IMR-90 (cell line): ENCODE results near the gene TMBIM1. TPM values are rescaled to one million over a fixed set of nuclear protein-coding genes. Genes with fewer than 3 reads are reported as not detected.

Experiments
- ATAC-seq: fragments of 200-7000 bp; cut with Tn5 transposase; 2 replicates; pipeline ENCODE4 v1.9.1; 2020; ENCODE audit warnings: low read depth, mild to moderate bottlenecking, moderate library complexity
- BruUV-seq: library from RNA; stranded (reverse); fragments of 400-500 nt; replicated peaks from 2 replicates; lab custom pipeline; 2021; lab: Mats Ljungman, UMichigan
- CTCF ChIA-PET: fragments of 300-600 bp; formaldehyde crosslinking; extraction: SDS; loops from one replicate; lab custom pipeline; 2021; ENCODE audit warnings: antibody characterized with exemption; lab: Yijun Ruan, JAX
- POLR2A ChIA-PET: fragments of 300-600 bp; sonication (Branson Sonifier 250); formaldehyde crosslinking; loops from one replicate; lab custom pipeline; 2022; ENCODE audit warnings: antibody characterized with exemption; ENCODE audit not compliant: unreplicated experiment; lab: Charles Lee
- DNase-seq: peaks from one replicate; pipeline ENCODE4 v3.0.0; 2013
- H2AFZ ChIP-seq: replicated peaks from 2 replicates; pipeline ENCODE3; 2013; ENCODE audit warnings: low read length, mild to moderate bottlenecking; ENCODE audit not compliant: poor library complexity
- H2AK5ac ChIP-seq: 2 replicates; pipeline ENCODE4 v1.6.1; 2013; ENCODE audit warnings: low read depth, low read length, inconsistent platforms
- H2AK9ac ChIP-seq: replicated peaks from 2 replicates; pipeline ENCODE3; 2013; ENCODE audit warnings: mild to moderate bottlenecking, low read depth, low read length, moderate library complexity; ENCODE audit not compliant: poor library complexity
- H2BK120ac ChIP-seq: 2 replicates; pipeline ENCODE4 v1.6.1; 2013; ENCODE audit warnings: low read depth, low read length, inconsistent platforms
- H2BK15ac ChIP-seq: 3 replicates; pipeline ENCODE4 v1.6.1; 2013; ENCODE audit warnings: low read depth, low read length, inconsistent platforms
- H2BK20ac ChIP-seq: 2 replicates; pipeline ENCODE4 v1.6.1; 2013; ENCODE audit warnings: low read depth, mild to moderate bottlenecking, inconsistent platforms, low read length, moderate library complexity
- H2BK5ac ChIP-seq: 2 replicates; pipeline ENCODE4 v1.6.1; 2013; ENCODE audit warnings: mild to moderate bottlenecking, low read depth, low read length, inconsistent platforms; ENCODE audit not compliant: poor library complexity, severe bottlenecking
- H3K14ac ChIP-seq: replicated peaks from 2 replicates; pipeline ENCODE4 v1.6.1; 2013; ENCODE audit warnings: low read depth, low read length, inconsistent platforms
- H3K18ac ChIP-seq: 2 replicates; pipeline ENCODE4 v1.6.1; 2013; ENCODE audit warnings: low read depth, low read length, control low read depth
- H3K23ac ChIP-seq: 2 replicates; pipeline ENCODE4 v1.6.1; 2013; ENCODE audit warnings: low read depth, low read length, inconsistent platforms
- H3K27ac ChIP-seq: 2 replicates; pipeline ENCODE4 v1.5.1; 2013; ENCODE audit warnings: mild to moderate bottlenecking, control low read depth, low read length; ENCODE audit not compliant: insufficient read depth
- H3K27me3 ChIP-seq: 2 replicates; pipeline ENCODE4 v1.6.1; 2013; ENCODE audit warnings: low read length; ENCODE audit not compliant: control insufficient read depth, insufficient read depth
- H3K36me3 ChIP-seq: 2 replicates; pipeline ENCODE4 v1.6.1; 2013; ENCODE audit warnings: low read length, mixed read lengths; ENCODE audit not compliant: control insufficient read depth, insufficient read depth
- H3K4ac ChIP-seq: 2 replicates; pipeline ENCODE4 v1.6.1; 2013; ENCODE audit warnings: low read depth, low read length, inconsistent platforms
- H3K4me1 ChIP-seq: 2 replicates; pipeline ENCODE4 v1.6.1; 2013; ENCODE audit warnings: low read length, mixed read lengths; ENCODE audit not compliant: control insufficient read depth, insufficient read depth
- H3K4me2 ChIP-seq: 2 replicates; pipeline ENCODE4 v1.6.1; 2013; ENCODE audit warnings: low read depth, mild to moderate bottlenecking, control low read depth, low read length, moderate library complexity
- H3K4me3 ChIP-seq: 2 replicates; pipeline ENCODE4 v1.5.1; 2013; ENCODE audit warnings: low read depth, mild to moderate bottlenecking, control low read depth, low read length, moderate library complexity; ENCODE audit not compliant: insufficient read depth
- H3K56ac ChIP-seq: 2 replicates; pipeline ENCODE4 v1.6.1; 2013; ENCODE audit warnings: low read length, inconsistent platforms; ENCODE audit not compliant: insufficient read depth; ENCODE audit errors: extremely low read depth
- H3K79me1 ChIP-seq, 2 experiments: 2 replicates each; pipeline ENCODE4 v1.6.1; 2013; ENCODE audit warnings: low read length in 2 of 2, inconsistent platforms in 1 of 2, low read depth in 1 of 2
- H3K9ac ChIP-seq: 2 replicates; pipeline ENCODE4 v1.6.1; 2013; ENCODE audit warnings: low read depth, low read length, control low read depth
- H3K9me1 ChIP-seq: 2 replicates; pipeline ENCODE4 v1.6.1; 2013; ENCODE audit warnings: low read length, inconsistent platforms; ENCODE audit not compliant: insufficient read depth
- H3K9me3 ChIP-seq: 2 replicates; pipeline ENCODE4 v1.6.1; 2013; ENCODE audit warnings: low read length; ENCODE audit not compliant: control insufficient read depth, insufficient read depth
- H4K20me1 ChIP-seq: 2 replicates; pipeline ENCODE4 v1.6.1; 2013; ENCODE audit warnings: low read length, inconsistent platforms; ENCODE audit not compliant: insufficient read depth
- H4K5ac ChIP-seq: 2 replicates; pipeline ENCODE4 v1.6.1; 2013; ENCODE audit warnings: mild to moderate bottlenecking, low read depth, low read length, control low read depth
- H4K8ac ChIP-seq, 2 experiments: 2 replicates each; pipeline ENCODE4 v1.6.1; 2013; ENCODE audit warnings: low read depth in 2 of 2, low read length in 2 of 2, control low read depth in 1 of 2, inconsistent platforms in 1 of 2
- H4K91ac ChIP-seq: 2 replicates; pipeline ENCODE4 v1.6.1; 2013; ENCODE audit warnings: low read depth, low read length, inconsistent platforms; ENCODE audit not compliant: insufficient read depth
- MAFK ChIP-seq: IDR thresholded peaks from 2 replicates; pipeline ENCODE4 v1.6.1; 2012; ENCODE audit warnings: low read depth, low read length, improper control_type of control experiment
- NFE2L2 ChIP-seq: fragments of 150-350 bp; IDR thresholded peaks from 2 replicates; pipeline ENCODE4 v1.6.1; 2016; ENCODE audit warnings: low read depth, mild to moderate bottlenecking, low read length
- RCOR1 ChIP-seq: IDR thresholded peaks from 2 replicates; pipeline ENCODE4 v1.6.1; 2012; ENCODE audit warnings: mild to moderate bottlenecking, low read length, improper control_type of control experiment; ENCODE audit not compliant: insufficient replicate concordance
- SMC3 ChIP-seq: fragments of 150-350 bp; IDR thresholded peaks from 2 replicates; pipeline ENCODE4 v1.6.1; 2016; ENCODE audit warnings: low read depth, mild to moderate bottlenecking, antibody characterized with exemption, low read length, moderate library complexity
- WGBS, 2 experiments: methylation state at CpG; one replicate each; pipeline versions ENCODE4 v1.1.5 to v1.1.7; 2013; ENCODE audit warnings: missing lambda C conversion rate in 2 of 2; ENCODE audit not compliant: insufficient read length in 1 of 2; ENCODE audit errors: extremely low coverage in 2 of 2; 5-methylcytosine and 5-hydroxymethylcytosine counted together
- dilution Hi-C: fragments of 300-500 bp; cut with HindIII; formaldehyde crosslinking; loops from one replicate; pipeline ENCODE4 v1.14.3; 2018; ENCODE audit warnings: low sequenced_read_pairs; ENCODE audit not compliant: unreplicated experiment
- in situ Hi-C: fragments of 300-500 bp; cut with MboI; formaldehyde crosslinking; loops from 3 replicates; pipeline ENCODE4 v1.14.3; 2019; ENCODE audit warnings: low sequenced_read_pairs, inconsistent platforms, mixed read lengths
- intact Hi-C: fragments of 100-400 bp; cut with micrococcal nuclease; formaldehyde crosslinking; loops from 2 replicates; pipeline ENCODE4 v1.10.0; 2022
- polyA plus RNA-seq, 3 experiments: library from polyadenylated mRNA; depleted of rRNA; stranded (reverse); fragments of >200 nt; gene quantifications; 2 replicates each; pipeline ENCODE4 v1.2.3, GENCODE V29; 2012; ENCODE audit warnings: low replicate concordance in 1 of 3
- total RNA-seq: library from RNA; depleted of rRNA; stranded (reverse); fragments of >200 nt; gene quantifications from 2 replicates; pipeline ENCODE4 v1.2.3, GENCODE V29; 2012
- TF ChIP-seq, protein P1 (sequence below): conservative IDR thresholded peaks from 2 replicates; pipeline ENCODE4 v1.5.1; 2012; ENCODE audit warnings: mild to moderate bottlenecking, low read depth, low read length, improper control_type of control experiment

The TMBIM1 gene
- total and polyA plus RNA-seq, 2 of the 4 experiments (the other 2 are of a cell fraction): 84.6 to 102 TPM

DNA sequence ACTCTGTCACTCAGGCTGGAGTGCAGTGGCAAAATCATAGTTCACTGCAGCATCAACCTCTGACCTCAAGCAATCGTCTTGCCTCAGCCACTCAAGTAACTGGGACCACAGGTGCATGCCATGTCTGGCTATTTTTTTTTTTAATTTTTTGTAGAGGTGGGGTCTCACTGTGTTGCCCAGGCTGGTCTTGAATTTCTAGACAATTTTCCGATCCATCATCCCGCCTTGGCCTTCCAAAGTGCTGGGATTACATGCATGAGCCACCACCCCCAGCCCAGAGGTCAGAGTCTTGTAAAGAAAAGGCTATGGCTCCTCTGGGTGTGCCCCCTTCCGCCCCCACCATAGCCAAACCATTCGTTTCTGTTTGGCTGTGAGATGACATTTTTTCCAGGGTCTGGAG lies 13.1 kb upstream of the TMBIM1 start:
- no peak overlapping the region for H2AK5ac ChIP-seq
- ATAC-seq (no peak), DNase-seq (no peak)
- H3K9me3 ChIP-seq: no peaks in the 10 kb centered on the region
- H3K23ac ChIP-seq: no peak overlapping the region
- H2BK5ac ChIP-seq: no peak overlapping the region
- no peak overlapping the region for H4K8ac ChIP-seq
- no peaks in the 10 kb centered on the region for H3K79me1 ChIP-seq
- dilution Hi-C loops: no loop called here
- no peaks in the 10 kb centered on the region for H3K36me3 ChIP-seq
- no peaks in the 10 kb centered on the region for H3K9me1 ChIP-seq
- H2AFZ ChIP-seq: no peak overlapping the region
- POLR2A ChIA-PET: no interaction called here
- CTCF ChIA-PET: no interaction called here
- no TSS peak for BruUV-seq
- no peaks in the 10 kb centered on the region for H4K20me1 ChIP-seq
- H3K4ac ChIP-seq: no peak overlapping the region
- no peak overlapping the region for H2BK120ac ChIP-seq
- H2AK9ac ChIP-seq: no peak overlapping the region
- H3K14ac ChIP-seq: no peak overlapping the region
- intact Hi-C loops: no loop called here
- TF ChIP-seq, protein P1, sequence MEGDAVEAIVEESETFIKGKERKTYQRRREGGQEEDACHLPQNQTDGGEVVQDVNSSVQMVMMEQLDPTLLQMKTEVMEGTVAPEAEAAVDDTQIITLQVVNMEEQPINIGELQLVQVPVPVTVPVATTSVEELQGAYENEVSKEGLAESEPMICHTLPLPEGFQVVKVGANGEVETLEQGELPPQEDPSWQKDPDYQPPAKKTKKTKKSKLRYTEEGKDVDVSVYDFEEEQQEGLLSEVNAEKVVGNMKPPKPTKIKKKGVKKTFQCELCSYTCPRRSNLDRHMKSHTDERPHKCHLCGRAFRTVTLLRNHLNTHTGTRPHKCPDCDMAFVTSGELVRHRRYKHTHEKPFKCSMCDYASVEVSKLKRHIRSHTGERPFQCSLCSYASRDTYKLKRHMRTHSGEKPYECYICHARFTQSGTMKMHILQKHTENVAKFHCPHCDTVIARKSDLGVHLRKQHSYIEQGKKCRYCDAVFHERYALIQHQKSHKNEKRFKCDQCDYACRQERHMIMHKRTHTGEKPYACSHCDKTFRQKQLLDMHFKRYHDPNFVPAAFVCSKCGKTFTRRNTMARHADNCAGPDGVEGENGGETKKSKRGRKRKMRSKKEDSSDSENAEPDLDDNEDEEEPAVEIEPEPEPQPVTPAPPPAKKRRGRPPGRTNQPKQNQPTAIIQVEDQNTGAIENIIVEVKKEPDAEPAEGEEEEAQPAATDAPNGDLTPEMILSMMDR: no peak
- TF ChIP-seq MAFK: no peak
- TF ChIP-seq SMC3: no peak
- TF ChIP-seq RCOR1: no peak
- TF ChIP-seq NFE2L2: no peak
- no peak overlapping the region for H3K18ac ChIP-seq
- no peak overlapping the region for H3K9ac ChIP-seq
- no peak overlapping the region for H2BK15ac ChIP-seq
- H4K5ac ChIP-seq: no peak overlapping the region
- no peak overlapping the region for H3K27ac ChIP-seq
- H3K4me3 ChIP-seq: no peak overlapping the region
- no peak overlapping the region for H2BK20ac ChIP-seq
- no peak overlapping the region for H3K56ac ChIP-seq
- H4K91ac ChIP-seq: no peak overlapping the region
- H3K4me2 ChIP-seq: no peak overlapping the region
- WGBS, 2 experiments: 100% methylated on average over 2 of the region's 5 CpGs; no CpG with 5 or more reads in 1 of the 2 experiments
- no peaks in the 10 kb centered on the region; the same call in 1 of the 2 replicates for H3K27me3 ChIP-seq
- in situ Hi-C loops: loop anchor here (5.0 to 10.0 kb wide), 2 partner anchors 82 to 159 kb away; no protein-coding TSS in a partner anchor
- H3K4me1 ChIP-seq: no peaks in the 10 kb centered on the region
